Measurements from ENCODE around the gene SLC25A18. TPM values are rescaled to one million over a fixed set of nuclear protein-coding genes. Genes with fewer than 3 reads are reported as not detected.

SLC25A18 gene
- total RNA-seq, 1 experiment from 2014 or later: 3.9 TPM

GRCh38 chr22:17581056-17581455 lies 17.8 kb downstream of the SLC25A18 start:
- in situ Hi-C loops (cut with HindIII; ENCODE audit: low pct_unique_long_range_greater_than_20kb, low sequenced_read_pairs): no loop called here
- intact Hi-C loops (cut with micrococcal nuclease; ENCODE audit: unreplicated experiment): no loop called here
- no peak for ATAC-seq

GRCh38 chr22:17581631-17582030 lies 18.3 kb downstream of the SLC25A18 start:
- ATAC-seq: no peak
- intact Hi-C loops (cut with micrococcal nuclease; ENCODE audit: unreplicated experiment) (no loop called here), in situ Hi-C loops (cut with HindIII; ENCODE audit: low pct_unique_long_range_greater_than_20kb, low sequenced_read_pairs) (no loop called here)
- Histone ChIP-seq H3K4me3 (ENCODE audit: low read depth in 2 of 2, low read length in 2 of 2) (no peak overlapping the region), H3K27ac (ENCODE audit: low read length) (no peak overlapping the region), H3K36me3 (ENCODE audit: control insufficient read depth, insufficient read depth, low read length) (no peaks in the 10 kb centered on the region), H3K27me3 (ENCODE audit: control insufficient read depth, insufficient read depth, low read length) (no peaks in the 10 kb centered on the region), H3K4me1 (ENCODE audit: control insufficient read depth, insufficient read depth, low read length) (peaks cover under 1% of the 10 kb centered on the region; the same call in 1 of the 2 replicates), H3K9me3 (ENCODE audit: control insufficient read depth, insufficient read depth, low read depth, low read length) (no peaks in the 10 kb centered on the region)
- POLR2A ChIA-PET: interaction anchor here (0.5 kb wide), 1 partner anchor 58 kb away, joined by 8 read pairs; no protein-coding TSS in a partner anchor
- no TSS peak for BruUV-seq (replicated peaks)
- CTCF ChIA-PET: no interaction called here
- no peak for DNase-seq (ENCODE audit: low read depth, low spot score)
- TF ChIP-seq REST (IDR thresholded peaks at IDR 0.05; ENCODE audit: insufficient read depth in 1 of 2, low read depth in 2 of 2, low read length in 1 of 2) (no peak), TCF7L2 (IDR thresholded peaks at IDR 0.05; ENCODE audit: low read depth, low read length) (no peak), CTCF (IDR thresholded peaks at IDR 0.05) (no peak), SIN3A (IDR thresholded peaks at IDR 0.05; ENCODE audit: borderline replicate concordance, insufficient read depth, low read depth, low read length) (no peak), POLR2AphosphoS5 (IDR thresholded peaks at IDR 0.05; ENCODE audit: low read depth, low read length) (no peak)

More at GRCh38 chr22:17581056-17581455, 17.8 kb downstream of the SLC25A18 start:
- H3K27ac ChIP-seq (ENCODE audit: low read length): no peak overlapping the region
- ChIA-PET POLR2A (interaction anchor here (0.5 kb wide), 1 partner anchor 58 kb away, joined by 8 read pairs; no protein-coding TSS in a partner anchor), CTCF (interaction anchor here (0.5 kb wide), 1 partner anchor 509 kb away, joined by 3 read pairs; no protein-coding TSS in a partner anchor)
- peaks cover 5% of the 10 kb centered on the region for H3K4me1 ChIP-seq (ENCODE audit: control insufficient read depth, insufficient read depth, low read length)
- BruUV-seq (replicated peaks): no TSS peak
- H3K4me3 ChIP-seq (ENCODE audit: low read depth in 2 of 2, low read length in 2 of 2): no peak overlapping the region
- TF ChIP-seq TCF7L2 (IDR thresholded peaks at IDR 0.05; ENCODE audit: low read depth, low read length) (no peak), CTCF (IDR thresholded peaks at IDR 0.05) (no peak), SIN3A (IDR thresholded peaks at IDR 0.05; ENCODE audit: borderline replicate concordance, insufficient read depth, low read depth, low read length) (no peak), POLR2AphosphoS5 (IDR thresholded peaks at IDR 0.05; ENCODE audit: low read depth, low read length) (no peak)
- no peak for DNase-seq (ENCODE audit: low read depth, low spot score)
- no peaks in the 10 kb centered on the region for H3K27me3 ChIP-seq (ENCODE audit: control insufficient read depth, insufficient read depth, low read length)
- H3K36me3 ChIP-seq (ENCODE audit: control insufficient read depth, insufficient read depth, low read length): no peaks in the 10 kb centered on the region
- H3K9me3 ChIP-seq (ENCODE audit: control insufficient read depth, insufficient read depth, low read depth, low read length): no peaks in the 10 kb centered on the region

All from Panc1 (cell line).